ENCODE results near the gene S100A6. TPM values are rescaled to one million over a fixed set of nuclear protein-coding genes. Genes with fewer than 3 reads are reported as not detected.

S100A6 gene
- polyA plus RNA-seq, 1 donor from 2014 or later, result not detected

DNA sequence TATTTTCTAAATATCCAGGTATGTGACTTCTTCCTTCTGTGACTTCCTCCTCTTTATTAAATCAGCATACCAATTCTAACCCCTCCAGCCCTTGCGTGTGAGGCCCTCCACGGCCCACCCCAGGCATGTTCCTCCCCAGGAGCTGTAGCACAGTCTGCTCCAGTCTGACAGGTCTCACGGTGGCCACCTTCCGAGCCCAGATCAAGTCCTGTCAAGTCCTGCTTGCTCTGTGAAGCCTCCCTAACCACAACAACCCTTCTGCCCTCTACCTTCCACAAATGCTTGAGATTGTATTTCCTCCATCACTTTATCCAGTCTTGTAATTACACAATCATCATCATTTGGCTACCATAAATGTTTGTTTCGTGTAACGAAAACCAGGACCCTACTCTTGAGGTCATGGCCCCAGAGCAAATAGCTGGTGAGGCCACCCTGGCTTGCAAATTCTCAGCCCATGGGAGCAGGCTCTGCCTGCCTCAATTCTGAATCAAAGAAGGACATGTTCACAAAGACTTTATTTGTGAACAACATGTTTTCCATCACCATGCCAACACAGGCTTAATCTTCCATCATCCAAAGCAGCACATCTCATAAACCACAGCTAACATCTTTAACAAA lies 42.3 kb downstream of the S100A6 start:
- no peak overlapping the region for H3K9ac ChIP-seq (ENCODE audit: low read length)
- H4K20me1 ChIP-seq (ENCODE audit: insufficient read depth), result no peaks in the 10 kb centered on the region
- no peak overlapping the region for H3K4me2 ChIP-seq (ENCODE audit: low read length)
- no peak overlapping the region for H2AFZ ChIP-seq (ENCODE audit: low read depth, low read length)
- no peaks in the 10 kb centered on the region for H3F3A ChIP-seq (ENCODE audit: insufficient read depth, low read length, poor library complexity, severe bottlenecking)
- no peak overlapping the region for H3K27ac ChIP-seq (ENCODE audit: low read length)
- no peaks in the 10 kb centered on the region for H3K9me3 ChIP-seq (ENCODE audit: low read length)
- TF ChIP-seq, protein P1, sequence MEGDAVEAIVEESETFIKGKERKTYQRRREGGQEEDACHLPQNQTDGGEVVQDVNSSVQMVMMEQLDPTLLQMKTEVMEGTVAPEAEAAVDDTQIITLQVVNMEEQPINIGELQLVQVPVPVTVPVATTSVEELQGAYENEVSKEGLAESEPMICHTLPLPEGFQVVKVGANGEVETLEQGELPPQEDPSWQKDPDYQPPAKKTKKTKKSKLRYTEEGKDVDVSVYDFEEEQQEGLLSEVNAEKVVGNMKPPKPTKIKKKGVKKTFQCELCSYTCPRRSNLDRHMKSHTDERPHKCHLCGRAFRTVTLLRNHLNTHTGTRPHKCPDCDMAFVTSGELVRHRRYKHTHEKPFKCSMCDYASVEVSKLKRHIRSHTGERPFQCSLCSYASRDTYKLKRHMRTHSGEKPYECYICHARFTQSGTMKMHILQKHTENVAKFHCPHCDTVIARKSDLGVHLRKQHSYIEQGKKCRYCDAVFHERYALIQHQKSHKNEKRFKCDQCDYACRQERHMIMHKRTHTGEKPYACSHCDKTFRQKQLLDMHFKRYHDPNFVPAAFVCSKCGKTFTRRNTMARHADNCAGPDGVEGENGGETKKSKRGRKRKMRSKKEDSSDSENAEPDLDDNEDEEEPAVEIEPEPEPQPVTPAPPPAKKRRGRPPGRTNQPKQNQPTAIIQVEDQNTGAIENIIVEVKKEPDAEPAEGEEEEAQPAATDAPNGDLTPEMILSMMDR (IDR thresholded peaks at IDR 0.05; ENCODE audit: poor library complexity, severe bottlenecking), result no peak
- TF ChIP-seq EZH2 (IDR thresholded peaks at IDR 0.05; ENCODE audit: borderline replicate concordance, insufficient read depth, low read length, poor library complexity, severe bottlenecking) (no peak), POLR2AphosphoS5 (IDR thresholded peaks at IDR 0.05) (no peak), MXI1 (conservative IDR thresholded peaks at IDR 0.05; ENCODE audit: poor library complexity, severe bottlenecking) (no peak)
- TF ChIP-seq, protein P2, sequence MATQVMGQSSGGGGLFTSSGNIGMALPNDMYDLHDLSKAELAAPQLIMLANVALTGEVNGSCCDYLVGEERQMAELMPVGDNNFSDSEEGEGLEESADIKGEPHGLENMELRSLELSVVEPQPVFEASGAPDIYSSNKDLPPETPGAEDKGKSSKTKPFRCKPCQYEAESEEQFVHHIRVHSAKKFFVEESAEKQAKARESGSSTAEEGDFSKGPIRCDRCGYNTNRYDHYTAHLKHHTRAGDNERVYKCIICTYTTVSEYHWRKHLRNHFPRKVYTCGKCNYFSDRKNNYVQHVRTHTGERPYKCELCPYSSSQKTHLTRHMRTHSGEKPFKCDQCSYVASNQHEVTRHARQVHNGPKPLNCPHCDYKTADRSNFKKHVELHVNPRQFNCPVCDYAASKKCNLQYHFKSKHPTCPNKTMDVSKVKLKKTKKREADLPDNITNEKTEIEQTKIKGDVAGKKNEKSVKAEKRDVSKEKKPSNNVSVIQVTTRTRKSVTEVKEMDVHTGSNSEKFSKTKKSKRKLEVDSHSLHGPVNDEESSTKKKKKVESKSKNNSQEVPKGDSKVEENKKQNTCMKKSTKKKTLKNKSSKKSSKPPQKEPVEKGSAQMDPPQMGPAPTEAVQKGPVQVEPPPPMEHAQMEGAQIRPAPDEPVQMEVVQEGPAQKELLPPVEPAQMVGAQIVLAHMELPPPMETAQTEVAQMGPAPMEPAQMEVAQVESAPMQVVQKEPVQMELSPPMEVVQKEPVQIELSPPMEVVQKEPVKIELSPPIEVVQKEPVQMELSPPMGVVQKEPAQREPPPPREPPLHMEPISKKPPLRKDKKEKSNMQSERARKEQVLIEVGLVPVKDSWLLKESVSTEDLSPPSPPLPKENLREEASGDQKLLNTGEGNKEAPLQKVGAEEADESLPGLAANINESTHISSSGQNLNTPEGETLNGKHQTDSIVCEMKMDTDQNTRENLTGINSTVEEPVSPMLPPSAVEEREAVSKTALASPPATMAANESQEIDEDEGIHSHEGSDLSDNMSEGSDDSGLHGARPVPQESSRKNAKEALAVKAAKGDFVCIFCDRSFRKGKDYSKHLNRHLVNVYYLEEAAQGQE (IDR thresholded peaks at IDR 0.05; ENCODE audit: borderline replicate concordance), result no peak
- H3K36me3 ChIP-seq (ENCODE audit: insufficient read depth, low read length), result no peaks in the 10 kb centered on the region
- H3K4me3 ChIP-seq (ENCODE audit: low read length), result no peak overlapping the region
- H3K27me3 ChIP-seq (ENCODE audit: insufficient read depth, low read depth, low read length), result no peaks in the 10 kb centered on the region
- H3K79me2 ChIP-seq (replicated peaks; ENCODE audit: insufficient read depth, low read length), result no peaks in the 10 kb centered on the region
- H3K9me2 ChIP-seq (ENCODE audit: insufficient read depth, low read length), result no peaks in the 10 kb centered on the region

DNA sequence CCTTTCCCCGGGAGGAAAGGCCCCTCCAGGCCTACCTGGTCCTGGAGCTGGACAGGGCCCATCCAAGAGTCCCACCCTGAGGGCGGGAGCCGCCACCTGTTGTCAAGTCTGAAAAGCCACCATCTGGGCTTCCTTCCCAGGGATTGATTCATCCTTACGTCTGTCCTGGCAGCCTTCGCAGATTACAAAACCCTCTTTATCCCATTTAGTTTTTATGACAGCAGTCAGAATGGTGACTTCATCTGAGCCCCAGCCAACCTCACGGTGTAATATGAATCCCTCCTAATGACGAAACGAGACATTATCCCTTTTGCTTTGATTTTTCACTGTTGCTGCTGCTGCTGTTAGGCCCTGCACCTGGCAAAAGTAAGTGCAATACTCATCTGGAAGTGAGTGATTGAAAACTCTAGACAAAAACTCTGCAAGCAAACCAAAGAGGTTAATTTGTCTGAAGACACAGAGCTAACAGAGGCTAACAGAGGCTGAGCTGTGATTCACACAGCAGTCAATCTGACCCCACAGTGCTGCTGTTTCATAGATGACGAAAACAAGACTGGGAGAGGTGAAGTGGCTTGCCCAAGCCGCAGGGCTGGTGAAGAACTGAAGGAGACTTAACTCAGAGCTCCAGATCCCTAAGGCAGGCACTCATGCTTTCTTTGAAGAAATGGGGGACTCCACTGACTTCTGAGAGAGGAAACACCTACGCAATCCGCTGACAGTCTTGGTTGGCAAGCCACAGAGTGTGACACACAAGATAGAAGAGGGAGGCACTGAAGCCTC lies 45.3 kb downstream of the S100A6 start:
- TF ChIP-seq SMC3 (conservative IDR thresholded peaks at IDR 0.05; ENCODE audit: poor library complexity), result no peak
- TF ChIP-seq MXI1 (conservative IDR thresholded peaks at IDR 0.05; ENCODE audit: poor library complexity, severe bottlenecking), result no peak
- TF ChIP-seq EP300 (conservative IDR thresholded peaks at IDR 0.05; ENCODE audit: poor library complexity, severe bottlenecking), result no peak
- Histone ChIP-seq H2AFZ (ENCODE audit: low read depth, low read length) (no peak overlapping the region), H3K9ac (ENCODE audit: low read length) (no peak overlapping the region), H3K79me2 (replicated peaks; ENCODE audit: insufficient read depth, low read length) (no peaks in the 10 kb centered on the region), H3K4me2 (ENCODE audit: low read length) (no peak overlapping the region), H3K36me3 (ENCODE audit: insufficient read depth, low read length) (no peaks in the 10 kb centered on the region), H3K9me2 (ENCODE audit: insufficient read depth, low read length) (no peaks in the 10 kb centered on the region), H3K9me3 (ENCODE audit: low read length) (no peaks in the 10 kb centered on the region), H3K27me3 (ENCODE audit: insufficient read depth, low read depth, low read length) (no peaks in the 10 kb centered on the region), H3K4me3 (ENCODE audit: low read length) (no peak overlapping the region), H3K27ac (ENCODE audit: low read length) (no peak overlapping the region), H4K20me1 (ENCODE audit: insufficient read depth) (no peaks in the 10 kb centered on the region), H3F3A (ENCODE audit: insufficient read depth, low read length, poor library complexity, severe bottlenecking) (no peaks in the 10 kb centered on the region)

Data from neural cell (in vitro differentiated cells).